Adrenal gland (tissue), 12 donors: ENCODE results near the gene ARL8B. TPM values are rescaled to one million over a fixed set of nuclear protein-coding genes. Genes with fewer than 3 reads are reported as not detected.
A peak's percentile ranks its signal among the peaks of the same experiment; 100 is the strongest.

Experiments
- DNase-seq, 7 donors: peaks; one replicate each; pipeline ENCODE4 v3.0.0-alpha.2; 2019 to 2020
- H3K27ac ChIP-seq, 5 donors: fragments of 200-600 bp; sonication (generic) in 4 of 5; 1 replicate in 3 of 5; 2 replicates in 2 of 5; pipeline versions ENCODE4 v1.5.1 to v1.8.0; 2016 to 2020; ENCODE audit warnings: mild to moderate bottlenecking in 1 of 5
- H3K27me3 ChIP-seq: fragments of 200-600 bp; 2 replicates; pipeline ENCODE4 v1.8.0; 2021
- H3K36me3 ChIP-seq, 2 donors: fragments of 200-600 bp; replicated peaks in 1 of 2; 1 replicate in 1 of 2; 2 replicates in 1 of 2; pipeline versions ENCODE4 v1.5.1 to v1.8.0; 2018 to 2022
- H3K4me1 ChIP-seq, 2 donors: fragments of 200-600 bp; replicated peaks in 1 of 2; 1 replicate in 1 of 2; 2 replicates in 1 of 2; pipeline versions ENCODE4 v1.5.1 to v1.8.0; 2018 to 2021
- H3K4me3 ChIP-seq, 4 donors: fragments of 200-600 bp; sonication (generic) in 3 of 4; one replicate each; pipeline ENCODE4 v1.5.1; 2016 to 2018
- H3K9me3 ChIP-seq, 3 donors: fragments of 200-600 bp; sonication (generic) in 1 of 3; replicated peaks in 1 of 3; 1 replicate in 2 of 3; 2 replicates in 1 of 3; pipeline versions ENCODE4 v1.5.1 to v1.8.0; 2016 to 2021
- CTCF ChIP-seq, 6 experiments: fragments of 450-650 bp in 4 of 6; fragments of 200-600 bp in 2 of 6; sonication (generic) in 1 of 6; IDR thresholded peaks; 1 replicate in 5 of 6; 2 replicates in 1 of 6; pipeline versions ENCODE4 v1.5.1 to v1.8.0; 2016 to 2021; ENCODE audit warnings: antibody characterized with exemption in 6 of 6, mild to moderate bottlenecking in 2 of 6, moderate library complexity in 1 of 6
- POLR2A ChIP-seq, 2 donors: fragments of 450-650 bp; IDR thresholded peaks; one replicate each; pipeline ENCODE4 v1.6.1; 2017; ENCODE audit warnings: antibody characterized with exemption in 2 of 2, mild to moderate bottlenecking in 2 of 2, moderate library complexity in 1 of 2
- WGBS, 4 donors: extraction: QIAGEN DNeasy Blood & Tissue Kit in 2 of 4; methylation state at CpG; one replicate each; pipeline versions ENCODE4 v1.1.5 to v1.1.7; 2013 to 2017; 5-methylcytosine and 5-hydroxymethylcytosine counted together
- intact Hi-C, 2 donors: fragments of 100-400 bp; cut with DNase I; formaldehyde crosslinking; loops; one replicate each; pipeline versions ENCODE4 v1.14.1 to v1.15.0; 2022 to 2023
- polyA plus RNA-seq, 3 donors: library from polyadenylated mRNA; stranded (reverse); fragments of 200-250 nt in 2 of 3; fragments of 350-450 nt in 1 of 3; fragmentation: Illumina TruSeq in 1 of 3; extraction: RNeasy Lipid Tissue Mini Kit (QIAGEN cat#74804) in 1 of 3; gene quantifications; one replicate each; pipeline ENCODE4 v1.2.3, GENCODE V29; 2013 to 2014
- total RNA-seq, 9 donors: library from RNA; depleted of rRNA in 4 of 9; stranded (reverse); fragments of >200 nt in 4 of 9; fragments of 120-200 nt in 1 of 9; fragmentation: NEBNext Ultra II Directional in 1 of 9; extraction: Animal tissue kit (Norgen Biotek cat#: 25700) in 1 of 9; gene quantifications; one replicate each; pipeline versions ENCODE4 v1.1.0 to v1.2.4, GENCODE V29; 2013 to 2023
- donor health status: healthy with polysubstance abuse.
- donor health status: Bipolar disorder and iron deficiency.
- donor health status: DM: yes; HTN: yes; CAD: no.
- donor health status: DM: no; HTN: no; CAD: no.
- donor health status: DM: no; HTN: no; CAD: no.
- donor health status: DM: yes; HTN: yes; CAD: no.

The ARL8B gene
- total and polyA plus RNA-seq, 12 donors = 27.8 to 131 (median 52.8) TPM

DNA sequence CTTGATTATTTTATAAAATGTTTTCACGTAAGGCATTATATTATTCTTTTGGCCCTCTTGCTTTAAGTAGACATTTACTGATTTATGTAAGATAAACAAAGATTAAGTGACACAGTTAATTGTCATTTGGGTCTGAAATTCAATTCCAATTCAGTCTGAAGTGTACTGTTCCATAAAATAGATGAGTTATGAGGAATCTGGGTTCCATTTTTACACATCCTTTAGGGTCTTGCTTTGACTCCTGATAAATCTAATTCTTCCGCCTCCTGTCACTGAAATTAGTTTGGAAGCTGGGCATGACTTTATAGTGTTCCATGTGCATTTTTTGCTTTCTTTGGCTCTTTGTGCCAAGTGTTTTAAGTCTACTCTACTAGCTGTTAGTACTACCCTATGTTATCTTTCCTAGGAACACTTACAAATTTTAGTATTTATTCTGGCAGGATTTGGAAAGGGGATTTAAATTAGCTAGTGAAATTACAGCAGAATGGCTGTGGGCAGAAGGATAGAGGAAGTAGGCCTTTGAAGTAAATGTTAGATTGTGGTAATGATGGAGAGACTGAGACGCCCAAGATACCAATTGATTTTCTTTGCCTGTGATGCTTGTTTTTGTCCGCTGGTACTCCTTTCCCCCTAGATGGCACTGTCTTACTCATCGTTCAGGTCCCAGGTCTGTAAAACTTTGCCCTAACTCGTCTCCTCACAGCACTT lies 14.3 kb downstream of the ARL8B start:
- Histone ChIP-seq H3K4me3 (no peak overlapping the region), H3K27ac (peak overlapping the region in 2 of 5 donors; percentile 36 to 65), H3K27me3 (no peaks in the 10 kb centered on the region), H3K4me1 (peaks cover 29 to 77% of the 10 kb centered on the region in 2 donors), H3K36me3 (no peaks in the 10 kb centered on the region), H3K9me3 (no peaks in the 10 kb centered on the region)
- TF ChIP-seq POLR2A (IDR thresholded peaks at IDR 0.05) (no peak), CTCF (IDR thresholded peaks at IDR 0.05) (peak in 5 of 6 experiments; percentile 32 to 44 (median 37))
- 42 to 48% (median 45%) methylated on average over 6 of the region's 6 CpGs for WGBS, 4 donors
- peak in 2 of 7 donors; percentile 25 to 30 for DNase-seq
- intact Hi-C loops = loop anchor here (10.0 kb wide), 2 partner anchors 48 to 68 kb away; partner anchors contain the start of gene EDEM1 (in 1 of the 2)

- H3K9me3 ChIP-seq = no peaks in the 10 kb centered on the region
- H3K4me3 ChIP-seq = no peak overlapping the region
- no peak for DNase-seq
- H3K4me1 ChIP-seq = peaks cover 29 to 78% of the 10 kb centered on the region in 2 donors
- no peak for TF ChIP-seq POLR2A (IDR thresholded peaks at IDR 0.05)
- no peaks in the 10 kb centered on the region for H3K36me3 ChIP-seq
- H3K27ac ChIP-seq = peak overlapping the region in 3 of 5 donors; percentile 19 to 65 (median 36)
- H3K27me3 ChIP-seq = no peaks in the 10 kb centered on the region
- WGBS, 4 donors = 75 to 87% (median 83%) methylated on average over 2 of the region's 2 CpGs
- intact Hi-C loops = loop anchor here (10.0 kb wide), 2 partner anchors 48 to 68 kb away; partner anchors contain the start of gene EDEM1 (in 1 of the 2)
Measured at GRCh38 chr3:5136919-5137429, 14.9 kb downstream of the ARL8B start.

DNA sequence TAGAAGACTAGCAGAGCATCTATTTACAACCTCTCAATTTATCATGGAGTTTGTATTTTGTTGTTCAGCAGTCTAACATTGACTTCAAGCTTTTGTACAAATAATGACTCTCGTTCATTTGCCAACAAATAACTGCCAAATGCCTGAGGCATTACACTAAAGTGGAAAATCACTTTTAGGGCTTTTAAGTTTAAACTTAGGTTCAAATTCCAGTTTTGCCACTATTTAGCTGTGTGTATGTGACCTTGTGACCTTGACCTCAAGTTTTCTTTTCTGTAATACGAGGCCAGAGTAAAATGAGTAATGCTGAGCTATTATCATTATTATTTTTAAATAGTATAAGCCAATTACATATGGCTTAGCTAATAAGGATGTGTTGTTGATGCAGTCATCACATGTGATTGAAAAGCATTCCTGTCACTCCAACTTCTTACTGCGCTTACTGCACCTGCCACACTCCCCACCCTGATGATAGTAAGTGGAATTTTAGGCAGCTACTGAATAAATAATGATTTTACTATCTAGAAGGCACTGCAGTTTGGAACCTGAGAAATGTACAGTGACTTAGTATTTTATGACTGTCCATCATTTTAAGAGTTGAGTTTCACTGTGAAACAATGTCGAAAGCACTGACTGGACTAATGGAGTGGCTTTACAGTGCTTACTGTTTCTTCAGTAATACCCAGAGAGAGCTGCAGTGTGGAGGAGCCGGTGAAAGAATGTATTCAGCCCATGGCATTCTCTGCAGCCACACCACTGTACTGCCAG lies 16.3 kb downstream of the ARL8B start:
- no peak for DNase-seq
- H3K27me3 ChIP-seq = no peaks in the 10 kb centered on the region
- intact Hi-C loops = loop anchor here (10.0 kb wide), 2 partner anchors 46 to 66 kb away; partner anchors contain the start of gene EDEM1 (in 1 of the 2)
- peak overlapping the region in 4 of 5 donors; percentile 28 to 63 (median 48) for H3K27ac ChIP-seq
- TF ChIP-seq CTCF (IDR thresholded peaks at IDR 0.05) = no peak
- no peak for TF ChIP-seq POLR2A (IDR thresholded peaks at IDR 0.05)
- H3K9me3 ChIP-seq = no peaks in the 10 kb centered on the region
- no peaks in the 10 kb centered on the region for H3K36me3 ChIP-seq
- 44 to 50% (median 47%) methylated on average over 5 of the region's 5 CpGs for WGBS, 4 donors
- no peak overlapping the region for H3K4me3 ChIP-seq
- peaks cover 27 to 66% of the 10 kb centered on the region in 2 donors for H3K4me1 ChIP-seq

GRCh38 chr3:5140230-5140621 lies 18.1 kb downstream of the ARL8B start:
- 65 to 78% (median 73%) methylated on average over 4 of the region's 4 CpGs for WGBS, 4 donors

More at GRCh38 chr3:5140230-5140621, 18.1 kb downstream of the ARL8B start:
- H3K4me3 ChIP-seq = no peak overlapping the region
- intact Hi-C loops = no loop called here
- no peaks in the 10 kb centered on the region for H3K36me3 ChIP-seq
- H3K27me3 ChIP-seq = no peaks in the 10 kb centered on the region
- no peaks in the 10 kb centered on the region for H3K9me3 ChIP-seq
- no peak for DNase-seq
- TF ChIP-seq CTCF (IDR thresholded peaks at IDR 0.05) (no peak), POLR2A (IDR thresholded peaks at IDR 0.05) (no peak)
- H3K4me1 ChIP-seq = peaks cover 21 to 56% of the 10 kb centered on the region in 2 donors
- H3K27ac ChIP-seq = peak overlapping the region in 2 of 5 donors; percentile 30 to 37
